ENCODE measurements around the gene POLR1B. TPM values are rescaled to one million over a fixed set of nuclear protein-coding genes. Genes with fewer than 3 reads are reported as not detected.

The POLR1B gene, protein sequence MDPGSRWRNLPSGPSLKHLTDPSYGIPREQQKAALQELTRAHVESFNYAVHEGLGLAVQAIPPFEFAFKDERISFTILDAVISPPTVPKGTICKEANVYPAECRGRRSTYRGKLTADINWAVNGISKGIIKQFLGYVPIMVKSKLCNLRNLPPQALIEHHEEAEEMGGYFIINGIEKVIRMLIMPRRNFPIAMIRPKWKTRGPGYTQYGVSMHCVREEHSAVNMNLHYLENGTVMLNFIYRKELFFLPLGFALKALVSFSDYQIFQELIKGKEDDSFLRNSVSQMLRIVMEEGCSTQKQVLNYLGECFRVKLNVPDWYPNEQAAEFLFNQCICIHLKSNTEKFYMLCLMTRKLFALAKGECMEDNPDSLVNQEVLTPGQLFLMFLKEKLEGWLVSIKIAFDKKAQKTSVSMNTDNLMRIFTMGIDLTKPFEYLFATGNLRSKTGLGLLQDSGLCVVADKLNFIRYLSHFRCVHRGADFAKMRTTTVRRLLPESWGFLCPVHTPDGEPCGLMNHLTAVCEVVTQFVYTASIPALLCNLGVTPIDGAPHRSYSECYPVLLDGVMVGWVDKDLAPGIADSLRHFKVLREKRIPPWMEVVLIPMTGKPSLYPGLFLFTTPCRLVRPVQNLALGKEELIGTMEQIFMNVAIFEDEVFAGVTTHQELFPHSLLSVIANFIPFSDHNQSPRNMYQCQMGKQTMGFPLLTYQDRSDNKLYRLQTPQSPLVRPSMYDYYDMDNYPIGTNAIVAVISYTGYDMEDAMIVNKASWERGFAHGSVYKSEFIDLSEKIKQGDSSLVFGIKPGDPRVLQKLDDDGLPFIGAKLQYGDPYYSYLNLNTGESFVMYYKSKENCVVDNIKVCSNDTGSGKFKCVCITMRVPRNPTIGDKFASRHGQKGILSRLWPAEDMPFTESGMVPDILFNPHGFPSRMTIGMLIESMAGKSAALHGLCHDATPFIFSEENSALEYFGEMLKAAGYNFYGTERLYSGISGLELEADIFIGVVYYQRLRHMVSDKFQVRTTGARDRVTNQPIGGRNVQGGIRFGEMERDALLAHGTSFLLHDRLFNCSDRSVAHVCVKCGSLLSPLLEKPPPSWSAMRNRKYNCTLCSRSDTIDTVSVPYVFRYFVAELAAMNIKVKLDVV
- 9.2 and 11.3 TPM in 2 replicates for total RNA-seq

DNA sequence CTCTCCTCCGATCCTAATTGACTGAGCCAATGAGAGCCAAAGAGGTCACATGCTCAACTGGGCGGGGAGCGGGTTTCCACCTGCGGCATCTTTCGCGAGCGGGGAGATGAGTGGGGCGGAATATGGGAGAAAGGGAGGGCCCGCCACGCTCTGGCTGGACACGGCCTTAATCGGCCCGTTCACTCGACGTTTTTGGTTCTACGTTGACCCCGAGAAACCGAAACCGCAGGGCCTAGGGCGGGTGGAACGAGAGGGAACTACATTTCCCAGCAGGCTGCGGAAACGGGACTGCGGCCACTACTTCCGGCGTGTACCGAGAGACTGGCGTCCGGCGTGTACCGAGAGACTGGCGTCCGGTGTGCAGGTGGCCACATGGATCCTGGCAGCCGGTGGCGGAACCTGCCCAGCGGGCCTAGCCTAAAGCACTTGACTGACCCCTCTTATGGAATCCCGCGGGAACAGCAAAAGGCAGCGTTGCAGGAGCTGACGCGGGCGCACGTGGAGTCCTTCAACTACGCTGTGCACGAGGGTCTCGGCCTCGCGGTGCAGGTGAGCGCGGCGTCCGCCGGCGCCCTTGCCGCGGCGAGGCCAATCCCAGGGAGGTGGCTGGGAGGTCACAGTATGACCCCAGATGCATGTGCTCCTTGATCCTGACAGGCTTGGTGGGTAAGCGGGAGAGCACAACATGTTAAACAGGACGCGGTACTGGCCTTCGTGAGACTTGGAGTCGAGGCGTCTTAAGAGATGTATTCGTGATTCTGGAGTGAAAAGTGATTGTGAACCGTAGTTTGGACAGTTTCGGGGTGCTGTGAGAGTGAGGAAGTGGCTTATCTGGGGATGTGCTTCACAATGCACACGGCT is at the start of gene POLR1B:
POLR1B (plus strand) TSS at position 343 of the 861 bp plus-strand sequence; CDS start at position 373, 30 bp downstream.

DNA sequence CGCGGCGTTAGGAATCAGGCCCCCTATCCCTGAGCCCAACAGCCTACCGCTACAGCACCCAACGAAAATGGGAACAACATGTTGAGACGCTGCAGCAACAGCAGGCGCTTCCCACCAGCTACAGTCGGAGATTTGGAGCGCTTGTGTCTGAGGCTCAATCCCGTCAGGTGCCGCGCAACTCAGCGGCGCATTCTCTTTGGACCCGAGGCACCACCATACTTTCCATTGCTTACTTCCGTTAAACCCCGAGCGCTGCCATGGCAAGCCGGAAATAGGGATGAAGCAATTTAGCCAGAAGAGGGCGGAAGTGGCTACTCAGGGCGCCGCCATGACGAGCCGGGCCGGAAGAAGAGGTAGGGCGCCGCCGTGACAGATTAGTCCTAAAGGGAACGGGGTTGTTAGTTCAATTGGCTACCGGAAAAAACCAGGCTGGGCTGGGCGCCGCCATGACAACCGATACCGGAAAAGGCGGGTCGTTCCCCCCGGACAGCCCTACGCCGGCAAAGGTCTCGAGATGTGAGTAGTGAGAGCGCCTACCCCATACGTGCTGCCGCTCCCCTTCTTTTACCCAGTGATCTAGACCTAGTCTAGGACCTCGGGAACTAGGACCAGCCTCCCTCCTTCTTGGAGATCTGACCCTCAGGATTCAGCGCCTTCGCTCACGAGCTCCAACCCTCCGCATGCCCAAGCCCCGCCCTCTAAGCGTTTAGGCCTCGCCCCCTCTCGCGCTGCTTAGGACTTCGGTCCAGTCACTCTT is 42.0 kb downstream of the POLR1B start, which contains the start of gene CHCHD5:
CHCHD5 (plus strand) TSS at position 476 of the 757 bp plus-strand sequence; CDS start at position 515, 39 bp downstream.

Other genes starting within 250 kb of the POLR1B start
- gene RGPD8, start 108.8 kb upstream of the POLR1B start, total RNA-seq, result 1.4 and 1.8 TPM in 2 replicates
- 42.4 and 48.4 TPM in 2 replicates for gene TTL, start 60.3 kb upstream of the POLR1B start, total RNA-seq
- 19.3 and 43.5 TPM in 2 replicates for gene CHCHD5, start 42.1 kb downstream of the POLR1B start, total RNA-seq
- 226 and 235 TPM in 2 replicates for gene SLC20A1, start 103.5 kb downstream of the POLR1B start, total RNA-seq
- not detected in 2 replicates for gene NT5DC4, start 178.6 kb downstream of the POLR1B start, total RNA-seq
- gene CKAP2L, start 222.1 kb downstream of the POLR1B start, total RNA-seq, result 4.0 and 7.6 TPM in 2 replicates
- under 0.01 TPM in 1 of 2 replicates, not detected in the other for gene IL1A, start 242.0 kb downstream of the POLR1B start, total RNA-seq